ENCODE results near the gene LY86.
A peak's percentile ranks its signal among the peaks of the same experiment; 100 is the strongest.
"Not testable (repeated sequence)": the region's sequence is repeated elsewhere in the genome, so short reads cannot be mapped to it uniquely, and the experiment has no call there.

The LY86 gene

DNA sequence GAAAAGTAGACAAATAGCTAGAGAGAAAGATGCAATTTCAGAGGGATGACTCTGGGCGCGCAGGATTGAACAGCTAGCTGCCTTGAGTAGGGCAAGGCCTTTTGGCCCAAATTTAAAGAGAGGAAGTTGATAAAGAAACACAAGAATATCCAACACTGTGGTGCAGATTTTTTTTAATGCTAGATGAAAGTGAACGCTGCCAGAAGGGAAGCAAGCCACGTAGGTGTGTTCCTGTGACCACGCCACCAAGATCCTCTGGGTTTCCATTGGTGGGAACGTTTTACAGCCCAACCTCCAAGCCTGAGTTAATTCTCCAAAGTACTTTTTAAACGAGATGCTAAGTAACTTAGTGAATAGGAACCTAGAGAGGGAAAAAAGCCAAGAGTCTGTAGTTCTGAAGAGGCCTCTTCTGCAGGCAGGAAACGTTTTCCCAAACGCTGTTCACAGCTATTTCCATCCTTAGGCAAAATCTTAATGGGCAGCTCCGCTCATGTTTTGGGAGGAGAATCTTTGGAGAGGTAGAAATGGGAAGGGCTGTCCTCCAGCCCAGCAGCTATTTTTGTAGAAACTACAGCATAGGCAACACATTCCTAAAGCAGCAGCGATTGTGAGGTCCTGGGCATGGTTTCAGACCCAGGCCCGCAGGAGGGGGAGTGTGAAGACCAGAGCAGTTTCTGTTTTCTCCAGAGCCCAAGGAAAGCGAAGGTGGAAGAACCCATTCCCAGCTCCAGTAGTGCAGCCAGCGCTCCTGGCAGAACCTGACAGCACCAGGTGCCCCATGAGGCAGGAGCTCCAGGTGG is 8.2 kb downstream of the LY86 start:
- peak; percentile 22 for DNase-seq (ENCODE audit: low spot score)

GRCh38 chr6:6597682-6598081 is 9.2 kb downstream of the LY86 start:
- no peak for DNase-seq (ENCODE audit: low spot score)

DNA sequence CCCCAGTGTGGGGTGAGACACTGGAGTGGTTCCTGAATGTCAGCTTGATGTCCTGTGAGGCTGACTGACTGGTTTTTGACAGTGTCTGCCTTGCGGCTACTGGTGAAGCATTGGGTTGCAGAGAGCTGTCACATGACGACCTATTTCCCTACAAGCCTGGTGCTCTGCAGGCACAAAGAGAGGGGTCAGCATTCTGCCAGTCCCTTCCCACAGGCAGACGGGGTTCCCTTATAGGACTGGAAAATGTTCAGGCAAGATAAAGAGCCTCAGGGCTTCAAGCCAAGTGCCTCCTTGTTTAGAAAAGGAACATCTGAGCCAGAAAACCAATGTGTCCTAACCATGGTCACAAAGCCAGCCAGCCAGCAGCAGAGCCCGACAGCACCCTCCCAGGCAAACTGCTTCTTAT is 11.0 kb downstream of the LY86 start:
- no peak for DNase-seq (ENCODE audit: low spot score)

GRCh38 chr6:6600875-6601274 is 12.4 kb downstream of the LY86 start:
- DNase-seq (ENCODE audit: low spot score), result no peak

DNA sequence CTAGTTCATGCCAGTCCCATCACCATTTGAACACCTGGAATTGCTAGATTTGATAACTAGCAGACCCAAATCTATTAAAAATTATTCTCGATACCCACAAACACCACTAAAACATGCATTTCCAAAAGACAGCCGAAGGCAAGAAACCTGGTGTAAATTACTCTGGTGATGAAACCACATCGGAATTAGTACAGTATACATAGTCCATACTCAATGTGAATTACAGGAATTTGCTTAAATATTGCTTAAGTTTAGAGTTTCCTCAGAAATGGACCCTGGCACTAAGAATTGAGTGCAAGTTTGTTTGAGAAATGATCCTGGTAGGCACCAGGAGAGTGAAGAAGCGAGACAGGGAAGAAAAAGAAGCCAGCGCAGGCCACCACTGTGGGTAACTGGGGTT is 13.7 kb downstream of the LY86 start:
- DNase-seq (ENCODE audit: low spot score), result no peak

GRCh38 chr6:6603317-6603716 is 14.8 kb downstream of the LY86 start:
- no peak for DNase-seq (ENCODE audit: low spot score)

- no peak for DNase-seq (ENCODE audit: low spot score)
These were observed 15.5 kb downstream of the LY86 start for GRCh38 chr6:6604015-6604414.

- DNase-seq (ENCODE audit: low spot score), result no peak
These were observed 16.0 kb downstream of the LY86 start for GRCh38 chr6:6604566-6604965.

- no peak for DNase-seq (ENCODE audit: low spot score)
These were observed 17.4 kb downstream of the LY86 start for GRCh38 chr6:6605873-6606272.

DNA sequence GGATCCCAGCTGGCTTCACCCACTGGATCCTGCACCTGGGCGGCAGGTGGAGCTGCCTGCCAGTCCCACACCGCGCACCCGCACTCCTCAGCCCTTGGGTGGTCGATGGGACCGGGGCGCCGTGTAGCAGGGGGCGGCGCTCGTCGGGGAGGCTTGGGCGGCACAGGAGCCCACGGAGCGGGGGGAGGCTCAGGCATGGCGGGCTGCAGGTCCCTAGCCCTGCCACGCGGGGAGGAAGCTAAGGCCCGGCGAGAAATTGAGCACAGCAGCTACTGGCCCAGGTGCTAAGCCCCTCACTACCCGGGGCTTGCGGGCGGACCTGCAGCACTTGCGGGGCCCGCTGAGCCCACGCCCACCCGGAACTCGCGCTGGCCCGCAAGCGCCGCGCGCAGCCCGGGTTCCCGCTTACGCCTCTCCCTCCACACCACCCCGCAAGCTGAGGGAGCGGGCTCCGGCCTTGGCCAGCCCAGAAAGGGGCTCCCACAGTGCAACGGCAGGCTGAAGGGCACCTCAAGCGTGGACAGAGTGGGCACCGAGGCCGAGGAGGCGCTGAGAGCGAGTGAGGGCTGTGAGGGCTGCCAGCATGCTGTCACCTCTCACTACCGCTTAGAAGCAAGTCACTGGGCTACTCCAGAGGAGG is 18.0 kb downstream of the LY86 start:
- DNase-seq (ENCODE audit: low spot score), result not testable (repeated sequence)

DNA sequence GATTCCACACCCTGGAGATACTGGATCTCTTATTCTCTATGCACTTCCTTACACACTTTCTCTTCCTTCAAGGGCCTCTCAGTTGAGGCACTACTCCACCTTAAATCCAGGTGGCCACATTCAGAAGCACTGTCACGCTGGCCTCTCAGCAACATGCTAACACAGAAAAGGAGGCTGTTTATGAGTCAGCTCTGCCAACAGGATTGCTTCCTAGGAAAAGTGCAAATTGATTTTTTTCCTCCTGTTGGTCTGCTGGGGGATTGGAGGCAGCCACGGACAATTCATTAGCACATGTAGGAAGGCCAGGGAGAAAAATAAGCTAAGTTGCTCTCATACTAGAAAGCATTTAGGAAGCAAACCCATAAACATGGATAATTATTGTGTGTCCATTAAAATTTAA is 20.9 kb downstream of the LY86 start:
- no peak for DNase-seq (ENCODE audit: low spot score)

- peak; percentile 56 for DNase-seq (ENCODE audit: low spot score)
These were observed 21.6 kb downstream of the LY86 start for GRCh38 chr6:6610031-6610591.

- no peak for DNase-seq (ENCODE audit: low spot score)
These were observed 23.0 kb downstream of the LY86 start for GRCh38 chr6:6611486-6611885.

DNA sequence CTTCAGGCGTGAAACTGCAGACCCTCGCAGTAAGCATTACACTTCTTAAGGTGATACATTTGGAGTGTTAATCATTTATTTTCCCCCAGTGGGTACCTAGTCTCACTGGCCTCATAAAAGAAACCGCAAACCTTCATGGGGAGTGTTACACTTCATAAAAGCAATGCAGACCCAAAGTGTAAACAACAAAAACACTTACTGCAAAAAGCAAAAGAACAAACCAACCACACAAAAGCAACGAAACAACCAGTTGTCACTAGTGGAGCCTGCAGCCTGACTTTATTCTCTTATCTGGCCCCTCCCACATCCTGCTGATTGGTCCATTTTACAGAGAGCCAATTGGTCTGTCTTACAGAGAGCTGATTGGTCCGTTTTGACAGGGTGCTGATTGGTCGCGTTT is 23.8 kb downstream of the LY86 start:
- peak; percentile 14 for DNase-seq (ENCODE audit: low spot score)

DNA sequence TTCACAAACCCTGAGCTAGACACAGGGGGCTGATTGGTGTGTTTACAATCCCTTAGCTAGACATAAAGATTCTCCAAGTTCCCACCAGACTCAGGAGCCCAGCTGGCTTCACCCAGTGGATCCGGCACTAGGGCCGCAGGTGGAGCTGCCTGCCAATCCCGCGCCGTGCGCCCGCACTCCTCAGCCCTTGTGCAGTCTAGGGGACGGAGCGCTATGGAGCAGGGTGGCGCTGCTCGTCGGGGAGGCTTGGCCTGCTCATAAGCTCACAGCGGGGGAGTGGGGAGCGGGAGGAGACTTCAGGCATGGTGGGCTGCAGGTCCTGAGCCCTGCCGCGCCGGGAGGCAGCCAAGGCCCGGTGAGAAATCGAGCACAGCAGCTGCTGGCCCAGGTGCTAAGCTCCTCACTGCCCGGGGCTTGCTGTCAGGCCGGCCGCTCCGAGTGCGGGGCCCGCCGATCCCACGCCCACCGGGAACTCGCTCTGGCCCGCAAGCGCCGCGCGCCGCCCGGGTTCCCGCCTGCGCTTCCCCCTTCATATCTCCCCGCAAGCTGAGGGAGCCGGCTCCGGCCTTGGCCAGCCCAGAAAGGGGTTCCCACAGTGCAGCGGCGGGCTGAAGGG is 24.7 kb downstream of the LY86 start:
- not testable (repeated sequence) for DNase-seq (ENCODE audit: low spot score)

- peak; percentile 57 for DNase-seq (ENCODE audit: low spot score)
These were observed 25.8 kb downstream of the LY86 start for GRCh38 chr6:6614096-6614982.

DNA sequence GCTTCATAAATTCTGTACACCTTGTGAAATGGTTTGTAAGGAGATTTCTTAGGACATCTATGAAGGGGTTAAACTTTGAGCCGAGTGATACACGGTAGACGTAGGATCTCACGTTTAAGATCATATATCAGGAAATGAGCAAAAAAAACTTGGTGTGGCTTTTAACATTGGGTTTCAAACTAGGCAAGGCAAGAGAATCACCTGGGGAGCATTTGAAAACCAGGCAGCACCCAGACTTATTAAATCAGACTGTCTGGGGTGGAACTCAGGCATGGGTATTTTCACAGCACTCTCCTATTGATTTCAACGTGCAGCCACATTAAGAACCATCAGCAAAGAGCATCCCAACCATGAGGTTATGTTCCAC is 26.4 kb downstream of the LY86 start:
- peak; percentile 13 for DNase-seq (ENCODE audit: low spot score)

DNA sequence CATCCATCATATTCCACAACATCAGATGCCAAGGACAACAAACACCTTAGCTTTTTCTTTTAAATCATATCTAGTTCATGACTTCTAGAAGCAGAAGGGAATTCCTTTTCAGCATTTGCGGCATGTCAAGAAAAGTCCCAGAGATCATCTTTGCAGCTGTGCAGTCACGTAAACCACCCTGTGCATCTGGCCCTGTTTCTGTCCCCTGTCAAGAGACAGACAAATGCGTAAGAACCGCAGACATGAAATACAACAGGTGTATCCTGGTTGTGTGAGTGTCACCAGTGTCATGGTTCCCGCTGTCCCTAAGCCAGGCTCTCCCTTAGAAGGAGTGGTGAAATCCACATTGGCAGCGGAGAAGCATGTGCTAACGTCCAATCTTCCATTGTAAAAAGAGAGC is 28.1 kb downstream of the LY86 start:
- DNase-seq (ENCODE audit: low spot score), result no peak

GRCh38 chr6:6619021-6619794 is 30.7 kb downstream of the LY86 start:
- DNase-seq (ENCODE audit: low spot score), result no peak

- no peak for DNase-seq (ENCODE audit: low spot score)
These were observed 32.4 kb downstream of the LY86 start for GRCh38 chr6:6620766-6621425.

DNA sequence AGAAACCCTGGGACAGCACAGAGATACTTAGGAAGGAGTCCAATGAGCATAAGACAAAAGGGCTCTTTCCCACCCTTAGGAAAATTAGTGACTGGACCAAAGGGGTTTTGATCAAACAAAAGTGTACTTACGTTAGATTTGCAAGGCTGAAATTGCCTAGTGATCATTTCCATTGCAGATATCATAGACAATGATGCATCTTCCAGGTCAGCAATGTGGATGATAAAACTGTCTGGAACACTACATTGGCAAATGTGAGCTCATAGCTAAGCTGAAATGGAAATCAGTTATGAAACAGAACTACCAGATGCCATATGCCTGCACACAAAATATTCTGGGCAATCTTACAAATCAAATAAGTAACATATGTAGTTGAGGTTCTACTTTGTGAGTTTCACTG is 34.0 kb downstream of the LY86 start:
- DNase-seq (ENCODE audit: low spot score), result no peak

Data from CD4-positive, alpha-beta T cell treated with Interleukin-6 at 100 ng/mL for 8 hours (primary cell).